ENCODE results near the gene GMCL2.

Gene GMCL2

GRCh38 chr5:178221853-178222252 is 34.7 kb upstream of the GMCL2 start:
- Histone ChIP-seq H3K27me3 (ENCODE audit: control insufficient read depth, insufficient read depth, low read length) (no peaks in the 10 kb centered on the region), H3K36me3 (ENCODE audit: control insufficient read depth, insufficient read depth, low read length) (peaks cover 53% of the 10 kb centered on the region), H3K27ac (ENCODE audit: low read depth, low read length) (no peak overlapping the region), H3K4me1 (ENCODE audit: control insufficient read depth, insufficient read depth, low read length) (peaks cover 7% of the 10 kb centered on the region; the same call in 1 of the 2 replicates), H3K9me3 (ENCODE audit: control insufficient read depth, insufficient read depth, low read length) (no peaks in the 10 kb centered on the region), H3K4me3 (ENCODE audit: low read depth, low read length) (no peak overlapping the region), H3K9ac (ENCODE audit: low read depth, low read length) (no peak overlapping the region)

GRCh38 chr5:178221282-178221681 is 34.1 kb upstream of the GMCL2 start:
- no peaks in the 10 kb centered on the region for H3K9me3 ChIP-seq (ENCODE audit: control insufficient read depth, insufficient read depth, low read length)
- no peak overlapping the region for H3K9ac ChIP-seq (ENCODE audit: low read depth, low read length)
- H3K27me3 ChIP-seq (ENCODE audit: control insufficient read depth, insufficient read depth, low read length) = no peaks in the 10 kb centered on the region
- H3K4me1 ChIP-seq (ENCODE audit: control insufficient read depth, insufficient read depth, low read length) = peaks cover 10% of the 10 kb centered on the region
- H3K27ac ChIP-seq (ENCODE audit: low read depth, low read length) = no peak overlapping the region
- peaks cover 54% of the 10 kb centered on the region for H3K36me3 ChIP-seq (ENCODE audit: control insufficient read depth, insufficient read depth, low read length)
- no peak overlapping the region for H3K4me3 ChIP-seq (ENCODE audit: low read depth, low read length)

- Histone ChIP-seq H3K27me3 (ENCODE audit: control insufficient read depth, insufficient read depth, low read length) (no peaks in the 10 kb centered on the region), H3K9me3 (ENCODE audit: control insufficient read depth, insufficient read depth, low read length) (no peaks in the 10 kb centered on the region), H3K36me3 (ENCODE audit: control insufficient read depth, insufficient read depth, low read length) (peaks cover 62% of the 10 kb centered on the region), H3K4me1 (ENCODE audit: control insufficient read depth, insufficient read depth, low read length) (peaks cover 9% of the 10 kb centered on the region), H3K9ac (ENCODE audit: low read depth, low read length) (no peak overlapping the region), H3K27ac (ENCODE audit: low read depth, low read length) (no peak overlapping the region), H3K4me3 (ENCODE audit: low read depth, low read length) (no peak overlapping the region)
Observed at GRCh38 chr5:178218827-178219226, 31.7 kb upstream of the GMCL2 start.

- no peaks in the 10 kb centered on the region for H3K9me3 ChIP-seq (ENCODE audit: control insufficient read depth, insufficient read depth, low read length)
- H3K4me3 ChIP-seq (ENCODE audit: low read depth, low read length) = no peak overlapping the region
- H3K9ac ChIP-seq (ENCODE audit: low read depth, low read length) = no peak overlapping the region
- no peaks in the 10 kb centered on the region for H3K27me3 ChIP-seq (ENCODE audit: control insufficient read depth, insufficient read depth, low read length)
- peaks cover 8% of the 10 kb centered on the region for H3K4me1 ChIP-seq (ENCODE audit: control insufficient read depth, insufficient read depth, low read length)
- peaks cover 67% of the 10 kb centered on the region for H3K36me3 ChIP-seq (ENCODE audit: control insufficient read depth, insufficient read depth, low read length)
- H3K27ac ChIP-seq (ENCODE audit: low read depth, low read length) = no peak overlapping the region
Observed at GRCh38 chr5:178218237-178218776, 31.1 kb upstream of the GMCL2 start.

GRCh38 chr5:178216779-178217178 is 29.6 kb upstream of the GMCL2 start:
- Histone ChIP-seq H3K36me3 (ENCODE audit: control insufficient read depth, insufficient read depth, low read length) (peaks cover 77% of the 10 kb centered on the region), H3K27me3 (ENCODE audit: control insufficient read depth, insufficient read depth, low read length) (no peaks in the 10 kb centered on the region), H3K4me1 (ENCODE audit: control insufficient read depth, insufficient read depth, low read length) (peaks cover 8% of the 10 kb centered on the region), H3K27ac (ENCODE audit: low read depth, low read length) (no peak overlapping the region), H3K9me3 (ENCODE audit: control insufficient read depth, insufficient read depth, low read length) (no peaks in the 10 kb centered on the region), H3K4me3 (ENCODE audit: low read depth, low read length) (no peak overlapping the region), H3K9ac (ENCODE audit: low read depth, low read length) (no peak overlapping the region)

- H3K4me1 ChIP-seq (ENCODE audit: control insufficient read depth, insufficient read depth, low read length) = peaks cover 8% of the 10 kb centered on the region
- no peaks in the 10 kb centered on the region for H3K27me3 ChIP-seq (ENCODE audit: control insufficient read depth, insufficient read depth, low read length)
- H3K27ac ChIP-seq (ENCODE audit: low read depth, low read length) = no peak overlapping the region
- no peaks in the 10 kb centered on the region for H3K9me3 ChIP-seq (ENCODE audit: control insufficient read depth, insufficient read depth, low read length)
- H3K36me3 ChIP-seq (ENCODE audit: control insufficient read depth, insufficient read depth, low read length) = peaks cover 77% of the 10 kb centered on the region
- no peak overlapping the region for H3K4me3 ChIP-seq (ENCODE audit: low read depth, low read length)
- no peak overlapping the region for H3K9ac ChIP-seq (ENCODE audit: low read depth, low read length)
Observed at GRCh38 chr5:178216088-178216534, 28.9 kb upstream of the GMCL2 start.

- Histone ChIP-seq H3K9ac (ENCODE audit: low read depth, low read length) (no peak overlapping the region), H3K36me3 (ENCODE audit: control insufficient read depth, insufficient read depth, low read length) (peaks cover 77% of the 10 kb centered on the region), H3K27ac (ENCODE audit: low read depth, low read length) (peak overlapping the region; percentile 65), H3K4me3 (ENCODE audit: low read depth, low read length) (no peak overlapping the region), H3K9me3 (ENCODE audit: control insufficient read depth, insufficient read depth, low read length) (no peaks in the 10 kb centered on the region), H3K27me3 (ENCODE audit: control insufficient read depth, insufficient read depth, low read length) (no peaks in the 10 kb centered on the region), H3K4me1 (ENCODE audit: control insufficient read depth, insufficient read depth, low read length) (peaks cover 8% of the 10 kb centered on the region)
Observed at GRCh38 chr5:178215280-178216002, 28.3 kb upstream of the GMCL2 start.

- Histone ChIP-seq H3K9ac (ENCODE audit: low read depth, low read length) (no peak overlapping the region), H3K27me3 (ENCODE audit: control insufficient read depth, insufficient read depth, low read length) (no peaks in the 10 kb centered on the region), H3K9me3 (ENCODE audit: control insufficient read depth, insufficient read depth, low read length) (no peaks in the 10 kb centered on the region), H3K4me1 (ENCODE audit: control insufficient read depth, insufficient read depth, low read length) (peaks cover 8% of the 10 kb centered on the region), H3K36me3 (ENCODE audit: control insufficient read depth, insufficient read depth, low read length) (peaks cover 87% of the 10 kb centered on the region), H3K4me3 (ENCODE audit: low read depth, low read length) (no peak overlapping the region), H3K27ac (ENCODE audit: low read depth, low read length) (no peak overlapping the region)
Observed at GRCh38 chr5:178214160-178214803, 27.1 kb upstream of the GMCL2 start.

GRCh38 chr5:178213748-178214151 is 26.6 kb upstream of the GMCL2 start:
- H3K4me3 ChIP-seq (ENCODE audit: low read depth, low read length) = no peak overlapping the region
- no peak overlapping the region for H3K9ac ChIP-seq (ENCODE audit: low read depth, low read length)
- no peaks in the 10 kb centered on the region for H3K27me3 ChIP-seq (ENCODE audit: control insufficient read depth, insufficient read depth, low read length)
- peaks cover 8% of the 10 kb centered on the region for H3K4me1 ChIP-seq (ENCODE audit: control insufficient read depth, insufficient read depth, low read length)
- H3K27ac ChIP-seq (ENCODE audit: low read depth, low read length) = peak overlapping the region; percentile 46
- H3K36me3 ChIP-seq (ENCODE audit: control insufficient read depth, insufficient read depth, low read length) = peaks cover 91% of the 10 kb centered on the region
- no peaks in the 10 kb centered on the region for H3K9me3 ChIP-seq (ENCODE audit: control insufficient read depth, insufficient read depth, low read length)

- Histone ChIP-seq H3K27me3 (ENCODE audit: control insufficient read depth, insufficient read depth, low read length) (no peaks in the 10 kb centered on the region), H3K27ac (ENCODE audit: low read depth, low read length) (peak overlapping the region; percentile 16), H3K36me3 (ENCODE audit: control insufficient read depth, insufficient read depth, low read length) (peaks cover 91% of the 10 kb centered on the region), H3K4me1 (ENCODE audit: control insufficient read depth, insufficient read depth, low read length) (peaks cover 8% of the 10 kb centered on the region), H3K4me3 (ENCODE audit: low read depth, low read length) (no peak overlapping the region), H3K9me3 (ENCODE audit: control insufficient read depth, insufficient read depth, low read length) (no peaks in the 10 kb centered on the region), H3K9ac (ENCODE audit: low read depth, low read length) (no peak overlapping the region)
Observed at GRCh38 chr5:178213003-178213461, 25.9 kb upstream of the GMCL2 start.

Data from HUES48 (cell line).